IPS DF 6.9 (cell line): ENCODE measurements around the gene CALCOCO1.
"Not testable (repeated sequence)": the region's sequence is repeated elsewhere in the genome, so short reads cannot be mapped to it uniquely, and the experiment has no call there.

Source experiments
- DNase-seq: peaks from one replicate; pipeline ENCODE4 v3.0.0-alpha.2; 2013; ENCODE audit warnings: low read depth, low spot score
- H3K27ac ChIP-seq: one replicate; pipeline ENCODE4 v1.5.1; 2013; ENCODE audit warnings: low read length, control low read depth
- H3K27me3 ChIP-seq: 2 replicates; pipeline ENCODE4 v1.6.1; 2013; ENCODE audit warnings: mild to moderate bottlenecking, low read length; ENCODE audit not compliant: control insufficient read depth, insufficient read depth
- H3K36me3 ChIP-seq: 2 replicates; pipeline ENCODE4 v1.6.1; 2013; ENCODE audit warnings: low read length; ENCODE audit not compliant: control insufficient read depth, insufficient read depth
- H3K4me1 ChIP-seq: 2 replicates; pipeline ENCODE4 v1.6.1; 2013; ENCODE audit warnings: low read length; ENCODE audit not compliant: control insufficient read depth, insufficient read depth
- H3K4me3 ChIP-seq: 2 replicates; pipeline ENCODE4 v1.5.1; 2013; ENCODE audit warnings: mild to moderate bottlenecking, low read length
- H3K9me3 ChIP-seq: 2 replicates; pipeline ENCODE4 v1.6.1; 2013; ENCODE audit warnings: low read length, inconsistent platforms; ENCODE audit not compliant: control insufficient read depth, insufficient read depth
- WGBS: extraction: QIAGEN DNeasy Blood & Tissue Kit; methylation state at CpG from one replicate; pipeline ENCODE4 v1.1.7; 2013; ENCODE audit warnings: mixed read lengths, missing lambda C conversion rate; ENCODE audit not compliant: insufficient read length, insufficient coverage; 5-methylcytosine and 5-hydroxymethylcytosine counted together

CALCOCO1 gene

DNA sequence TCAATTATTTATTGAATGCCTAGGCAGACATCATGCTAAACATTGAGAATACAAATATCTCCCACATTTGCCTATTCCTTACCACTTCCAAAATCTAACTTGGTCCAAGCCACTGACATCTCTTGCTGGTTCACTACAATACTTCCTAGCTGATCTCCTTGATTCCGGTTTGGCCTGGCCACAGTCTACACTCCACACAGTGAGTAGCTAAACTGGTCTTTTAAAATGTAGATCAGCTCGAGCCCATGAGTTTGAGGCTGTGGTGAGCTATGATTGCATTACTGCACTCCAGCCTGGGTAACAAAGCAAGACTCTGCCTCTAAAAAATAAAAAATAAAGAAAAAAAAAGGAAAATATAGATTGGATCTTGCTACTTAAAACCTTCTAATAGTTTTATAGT, 43.8 kb downstream of the CALCOCO1 start:
- Histone ChIP-seq H3K27ac (no peak overlapping the region), H3K4me1 (no peaks in the 10 kb centered on the region; the same call in 1 of the 2 replicates), H3K27me3 (no peaks in the 10 kb centered on the region), H3K36me3 (no peaks in the 10 kb centered on the region), H3K9me3 (no peaks in the 10 kb centered on the region), H3K4me3 (no peak overlapping the region)
- WGBS = no CpG with 5 or more reads among the region's 2 CpGs
- DNase-seq = no peak

DNA sequence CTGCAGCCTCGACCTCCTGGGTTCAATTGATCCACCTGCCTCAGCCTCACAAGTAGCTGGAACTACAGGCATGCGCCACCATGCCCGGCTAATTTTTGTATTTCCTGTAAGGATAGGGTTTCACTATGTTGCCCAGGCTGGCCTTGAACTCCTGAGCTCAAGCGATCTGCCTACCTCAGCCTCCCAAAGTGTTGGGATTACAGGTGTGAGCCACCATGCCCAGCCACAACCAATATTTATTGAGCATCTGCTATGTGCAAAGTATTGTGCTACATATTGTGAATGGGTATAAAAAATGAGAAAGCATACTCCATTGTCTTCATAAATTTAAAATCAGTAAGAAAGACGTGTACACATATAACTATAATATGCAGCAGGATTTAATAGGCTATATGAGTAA, 47.2 kb downstream of the CALCOCO1 start:
- not testable (repeated sequence) for H3K4me3 ChIP-seq, DNase-seq, H3K27me3 ChIP-seq, H3K4me1 ChIP-seq, H3K27ac ChIP-seq, H3K9me3 ChIP-seq, H3K36me3 ChIP-seq
- WGBS = no CpG with 5 or more reads among the region's 5 CpGs

DNA sequence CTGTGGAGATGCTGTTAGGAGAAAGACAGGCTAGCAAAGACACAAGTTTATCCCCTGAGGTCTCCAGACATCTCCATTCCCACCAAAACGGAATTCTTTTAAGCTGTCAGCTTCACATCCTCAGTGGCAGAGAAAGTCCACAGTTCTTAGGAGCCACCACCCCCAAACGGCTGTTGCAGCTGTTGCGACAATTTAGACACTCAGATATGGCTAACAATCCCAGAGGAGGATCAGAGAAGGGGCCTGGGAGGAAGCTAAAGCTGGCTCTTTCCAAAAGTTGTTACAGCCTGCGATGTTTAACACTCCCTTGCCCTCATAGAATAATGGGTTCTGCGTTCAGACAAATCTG, 49.5 kb downstream of the CALCOCO1 start:
- no peak for DNase-seq

DNA sequence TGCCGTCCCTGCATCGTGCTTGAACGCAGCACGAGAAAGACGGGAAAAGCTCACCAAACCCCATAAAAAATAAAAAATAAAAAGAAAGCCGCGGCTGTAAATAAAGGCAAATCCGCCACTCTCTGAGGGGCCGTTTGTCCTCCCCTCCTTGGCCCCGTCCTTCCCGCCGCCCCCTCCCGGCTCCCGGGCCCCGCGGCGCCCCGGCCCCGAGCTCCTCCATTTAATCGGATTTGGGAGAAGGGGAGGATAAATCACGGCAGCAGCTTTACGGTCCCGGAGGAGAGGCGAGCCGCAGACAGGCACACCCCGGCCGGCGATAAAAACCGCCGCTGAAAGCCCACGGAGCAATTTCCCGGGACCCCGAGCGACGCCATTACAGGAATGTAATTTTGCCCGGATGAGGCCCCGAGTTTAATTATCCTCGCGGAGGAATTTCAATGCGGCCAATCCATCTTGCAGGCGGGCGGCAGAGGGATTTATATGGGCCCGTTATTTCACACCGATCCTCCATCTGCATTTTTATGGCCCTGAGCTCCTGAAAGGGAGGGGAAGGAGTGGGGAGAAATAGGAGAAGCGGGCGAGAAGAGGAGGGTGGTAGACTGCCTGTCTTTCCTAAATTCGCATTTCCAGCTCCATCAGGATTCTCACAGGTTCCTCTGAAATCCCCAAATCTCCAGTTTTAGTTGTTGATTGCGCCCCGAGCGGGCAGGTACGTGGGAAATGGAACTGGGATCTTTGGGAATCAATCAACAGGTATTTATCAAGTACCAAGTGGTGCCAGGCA, 50.0 kb downstream of the CALCOCO1 start:
- Histone ChIP-seq H3K27me3 (no peaks in the 10 kb centered on the region), H3K9me3 (no peaks in the 10 kb centered on the region), H3K27ac (no peak overlapping the region), H3K4me3 (peak overlapping the region; percentile 35; the same call in 1 of the 2 replicates), H3K4me1 (peaks cover 3% of the 10 kb centered on the region), H3K36me3 (no peaks in the 10 kb centered on the region; the same call in 1 of the 2 replicates)
- no CpG with 5 or more reads among the region's 51 CpGs for WGBS
- DNase-seq = no peak

More for the DNA sequence above, 49.5 kb downstream of the CALCOCO1 start:
- Histone ChIP-seq H3K27me3 (no peaks in the 10 kb centered on the region), H3K36me3 (no peaks in the 10 kb centered on the region; the same call in 1 of the 2 replicates), H3K4me1 (peaks cover 3% of the 10 kb centered on the region), H3K9me3 (no peaks in the 10 kb centered on the region), H3K27ac (no peak overlapping the region), H3K4me3 (peak overlapping the region; percentile 35; the same call in 1 of the 2 replicates)
- WGBS = no CpG with 5 or more reads among the region's 5 CpGs

DNA sequence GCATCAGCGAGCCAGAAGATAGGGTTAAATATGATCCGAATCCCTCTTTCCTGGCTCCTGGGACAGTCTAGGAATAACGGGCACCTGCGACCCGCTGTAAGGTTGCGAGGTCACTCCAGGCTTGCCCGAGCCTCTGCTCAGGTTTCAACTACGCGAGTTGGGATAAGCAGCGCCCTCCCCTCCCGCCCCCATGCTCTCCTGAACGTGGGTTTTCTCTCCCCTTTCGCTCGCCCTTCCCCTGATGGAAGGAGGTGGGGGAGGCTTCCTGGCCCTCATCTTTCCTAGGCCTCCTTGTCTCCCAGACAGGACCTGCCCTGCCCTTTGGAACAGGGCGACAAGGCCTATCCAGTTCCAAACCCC, 50.6 kb downstream of the CALCOCO1 start:
- Histone ChIP-seq H3K27ac (no peak overlapping the region), H3K9me3 (no peaks in the 10 kb centered on the region), H3K27me3 (no peaks in the 10 kb centered on the region), H3K36me3 (no peaks in the 10 kb centered on the region; the same call in 1 of the 2 replicates), H3K4me1 (peaks cover 3% of the 10 kb centered on the region), H3K4me3 (peak overlapping the region; percentile 35; the same call in 1 of the 2 replicates)
- no peak for DNase-seq
- WGBS = no CpG with 5 or more reads among the region's 15 CpGs

DNA sequence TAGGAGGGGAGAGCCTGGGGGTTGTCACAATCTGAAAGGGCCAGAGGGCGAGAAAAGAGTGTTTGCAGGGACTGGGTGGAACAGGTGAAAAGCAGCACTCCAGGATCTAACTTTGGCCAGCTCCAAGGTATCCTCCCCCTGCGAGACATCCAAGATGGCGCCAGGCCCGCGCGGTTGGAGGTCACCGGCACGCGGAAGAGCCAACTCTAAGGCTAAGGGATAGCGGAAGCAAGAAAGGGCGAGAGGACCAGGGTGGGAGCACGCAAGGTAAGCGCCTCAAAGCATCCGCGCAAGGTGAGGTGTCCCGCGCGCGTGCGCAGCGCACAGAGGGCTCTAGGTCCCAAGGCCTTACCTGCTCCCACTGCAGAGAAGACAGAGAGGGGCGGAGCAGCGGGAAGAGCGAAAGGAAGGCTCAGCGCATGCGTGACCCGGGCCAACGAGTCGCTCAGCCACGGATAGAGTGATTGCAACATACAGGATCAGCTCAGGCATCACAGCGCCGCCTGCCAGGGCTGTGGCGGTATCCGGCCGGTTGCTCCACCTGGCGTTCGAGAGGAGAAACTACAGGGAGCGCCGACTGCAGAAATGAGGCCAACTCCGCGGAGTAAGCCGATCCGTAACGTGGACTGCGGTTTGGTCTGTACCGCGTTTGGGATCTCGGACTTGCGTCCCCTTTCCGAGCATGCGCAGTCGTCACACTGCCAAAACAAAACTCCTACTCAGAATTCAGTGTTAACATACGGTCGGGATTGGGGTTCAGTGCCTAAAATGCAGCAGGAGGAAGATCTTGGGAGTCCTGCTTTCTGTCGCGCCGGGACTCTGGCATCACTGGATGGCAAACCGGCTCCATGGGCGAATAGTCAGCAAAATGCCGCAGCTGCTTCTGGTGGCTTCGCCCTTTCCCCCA, 51.3 kb downstream of the CALCOCO1 start, which contains the start of gene ATP5MC2:
ATP5MC2 (minus strand) TSS at position 383 of the 907 bp plus-strand sequence. CDS start 3,469 bp downstream, outside the sequence.
- peaks cover 3% of the 10 kb centered on the region for H3K4me1 ChIP-seq
- no peaks in the 10 kb centered on the region for H3K27me3 ChIP-seq
- no peaks in the 10 kb centered on the region; the same call in 1 of the 2 replicates for H3K36me3 ChIP-seq
- DNase-seq = peak; percentile 98
- no CpG with 5 or more reads among the region's 61 CpGs for WGBS
- no peaks in the 10 kb centered on the region for H3K9me3 ChIP-seq
- no peak within 1 kb of the TSS for H3K27ac ChIP-seq
- H3K4me3 ChIP-seq = peak within 1 kb of the TSS; percentile 58; the same call in 1 of the 2 replicates

DNA sequence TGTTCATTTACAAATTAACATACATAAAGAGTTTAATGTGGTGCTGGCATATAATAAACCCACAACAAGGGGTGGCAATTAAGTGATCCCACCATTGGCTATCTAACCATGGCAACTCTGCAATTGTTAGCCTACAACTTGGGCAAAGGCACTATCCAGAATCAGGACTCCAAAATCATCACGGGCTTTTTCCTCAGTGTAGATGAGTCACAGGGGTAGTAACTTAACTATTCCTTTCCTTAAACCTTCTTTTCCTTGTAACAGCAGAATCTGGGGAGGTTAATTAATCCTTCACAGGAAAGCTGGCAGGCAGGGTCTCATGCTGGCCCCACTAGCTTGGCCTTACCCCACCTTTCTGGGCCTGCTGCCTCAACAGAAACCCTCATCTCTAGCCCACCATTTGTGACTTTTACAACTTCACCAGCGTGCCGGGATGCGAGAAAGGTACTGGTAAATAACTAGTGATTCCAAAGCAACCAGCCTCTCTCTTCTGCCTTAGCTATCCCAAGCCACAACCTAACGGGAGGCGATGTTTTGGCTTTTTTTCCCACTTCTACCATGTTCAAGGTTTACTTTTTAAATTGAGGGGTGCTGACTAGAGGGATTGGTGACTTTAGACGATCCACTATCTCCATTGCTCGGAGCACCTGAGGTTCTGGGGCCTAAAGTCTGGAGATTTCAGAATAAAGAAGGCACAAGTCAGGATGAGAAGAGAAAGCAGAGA, 52.1 kb downstream of the CALCOCO1 start:
- Histone ChIP-seq H3K4me1 (peaks cover 3% of the 10 kb centered on the region), H3K9me3 (no peaks in the 10 kb centered on the region), H3K4me3 (peak overlapping the region; percentile 58; the same call in 1 of the 2 replicates), H3K27ac (no peak overlapping the region), H3K27me3 (no peaks in the 10 kb centered on the region), H3K36me3 (peaks cover 3% of the 10 kb centered on the region; the same call in 1 of the 2 replicates)
- DNase-seq = no peak
- no CpG with 5 or more reads among the region's 8 CpGs for WGBS

DNA sequence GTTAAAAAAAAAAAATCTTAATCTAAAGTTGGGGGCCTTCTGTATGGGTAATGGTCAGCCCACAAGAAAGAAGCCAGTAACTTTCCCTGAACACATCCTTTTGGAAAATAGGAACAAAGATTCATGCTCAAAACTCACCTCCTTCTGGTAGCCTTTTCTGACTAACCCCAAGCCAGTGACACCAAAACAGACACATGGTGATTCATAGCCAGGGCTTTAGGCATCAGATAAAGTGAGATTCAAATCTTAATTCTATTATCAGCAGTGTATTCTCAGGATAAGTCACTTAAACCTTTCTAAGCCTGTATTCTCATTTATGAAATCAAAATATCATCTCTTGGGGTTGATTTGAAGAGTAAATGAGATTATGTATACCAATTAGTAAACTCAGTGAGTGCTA, 56.3 kb downstream of the CALCOCO1 start:
- Histone ChIP-seq H3K27ac (no peak overlapping the region), H3K27me3 (no peaks in the 10 kb centered on the region), H3K4me3 (no peak overlapping the region), H3K36me3 (peaks cover 21% of the 10 kb centered on the region; the same call in 1 of the 2 replicates), H3K4me1 (no peaks in the 10 kb centered on the region), H3K9me3 (no peaks in the 10 kb centered on the region)
- DNase-seq = no peak

DNA sequence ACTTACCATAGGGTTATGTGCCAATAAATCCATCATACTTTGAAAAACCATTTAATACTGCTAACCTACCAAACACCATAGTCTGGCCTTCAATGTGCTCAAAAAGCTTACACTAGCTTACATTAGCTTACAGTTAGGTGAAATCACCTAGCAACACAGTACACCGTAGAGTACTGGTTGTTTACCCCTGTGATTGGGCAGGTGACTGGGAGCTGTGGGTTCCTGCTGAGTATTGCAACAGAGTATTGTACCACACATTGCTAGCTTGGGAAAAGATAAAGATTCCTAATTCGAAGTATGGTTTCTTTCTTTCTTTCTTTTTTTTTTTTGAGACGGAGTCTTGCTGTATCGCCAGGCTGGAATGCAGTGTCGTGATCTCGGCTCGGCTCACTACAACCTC, 56.9 kb downstream of the CALCOCO1 start:
- Histone ChIP-seq H3K27ac (no peak overlapping the region), H3K36me3 (peaks cover 21% of the 10 kb centered on the region; the same call in 1 of the 2 replicates), H3K4me3 (no peak overlapping the region), H3K4me1 (no peaks in the 10 kb centered on the region), H3K9me3 (no peaks in the 10 kb centered on the region), H3K27me3 (no peaks in the 10 kb centered on the region)
- WGBS = no CpG with 5 or more reads among the region's 7 CpGs
- no peak for DNase-seq

DNA sequence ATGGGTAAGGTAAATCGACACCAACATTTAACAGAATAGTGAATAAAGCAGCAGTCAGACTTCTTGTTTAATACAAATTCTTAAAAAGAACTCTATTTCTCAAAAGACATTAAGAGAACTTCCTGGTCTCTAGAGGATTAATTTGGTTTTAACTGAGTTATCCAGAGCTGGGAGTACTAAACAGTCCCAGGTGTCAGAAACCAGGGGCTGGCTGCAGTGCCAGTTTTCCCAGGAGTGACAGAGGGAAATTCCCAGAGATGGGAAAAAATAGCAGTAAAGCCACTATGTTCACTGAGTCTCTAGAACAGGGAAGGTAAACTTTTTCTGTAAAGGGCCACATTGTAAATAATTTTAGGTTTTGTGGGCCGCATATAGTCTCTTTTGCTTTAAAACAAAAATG, 60.2 kb downstream of the CALCOCO1 start:
- no peaks in the 10 kb centered on the region for H3K27me3 ChIP-seq
- H3K4me3 ChIP-seq = no peak overlapping the region
- no peak for DNase-seq
- H3K36me3 ChIP-seq = peaks cover 28% of the 10 kb centered on the region; the same call in 1 of the 2 replicates
- WGBS = no CpG with 5 or more reads among the region's 2 CpGs
- no peaks in the 10 kb centered on the region for H3K4me1 ChIP-seq
- no peaks in the 10 kb centered on the region for H3K9me3 ChIP-seq
- no peak overlapping the region for H3K27ac ChIP-seq
